ENCODE data around the gene GIGYF2. TPM values are rescaled to one million over a fixed set of nuclear protein-coding genes. Genes with fewer than 3 reads are reported as not detected.

Gene GIGYF2
- total and polyA plus RNA-seq, 8 donors: 56.2 to 76.6 (median 62.4) TPM

DNA sequence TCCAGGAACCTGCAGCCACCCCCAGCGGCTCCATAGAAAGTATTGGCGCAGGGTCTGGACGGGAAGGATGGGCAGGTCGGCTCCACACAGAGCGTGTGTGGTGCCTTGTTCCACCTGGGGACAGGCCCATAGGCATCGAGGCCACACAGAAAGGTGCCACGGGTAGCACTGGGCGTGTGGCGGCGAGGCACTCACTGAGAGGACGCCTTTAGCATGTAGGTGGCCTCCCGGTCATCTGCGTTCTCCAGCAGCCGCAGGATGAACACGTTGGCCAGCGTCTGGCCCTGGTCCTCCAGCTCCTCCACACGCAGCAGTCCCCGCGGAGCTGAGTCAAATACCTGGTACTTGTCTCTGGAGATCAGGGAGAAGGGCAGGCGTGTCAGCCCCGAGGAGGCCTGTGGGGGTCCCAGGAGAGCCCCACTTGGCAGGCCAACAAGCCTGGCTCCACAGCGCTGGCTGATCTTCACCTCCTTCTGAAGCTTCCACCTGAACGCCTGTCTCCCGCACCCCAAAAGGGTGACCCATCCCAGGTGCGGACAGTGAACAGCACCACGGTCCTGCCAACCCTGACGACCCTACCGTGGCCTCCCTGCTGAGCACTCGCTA lies 186.1 kb downstream of the GIGYF2 start:
- H3K27me3 ChIP-seq: peaks cover 0 to 32% of the 10 kb centered on the region in 2 donors
- no peaks in the 10 kb centered on the region for H3K36me3 ChIP-seq
- no peaks in the 10 kb centered on the region for H3K9me3 ChIP-seq
- TF ChIP-seq, protein P1, sequence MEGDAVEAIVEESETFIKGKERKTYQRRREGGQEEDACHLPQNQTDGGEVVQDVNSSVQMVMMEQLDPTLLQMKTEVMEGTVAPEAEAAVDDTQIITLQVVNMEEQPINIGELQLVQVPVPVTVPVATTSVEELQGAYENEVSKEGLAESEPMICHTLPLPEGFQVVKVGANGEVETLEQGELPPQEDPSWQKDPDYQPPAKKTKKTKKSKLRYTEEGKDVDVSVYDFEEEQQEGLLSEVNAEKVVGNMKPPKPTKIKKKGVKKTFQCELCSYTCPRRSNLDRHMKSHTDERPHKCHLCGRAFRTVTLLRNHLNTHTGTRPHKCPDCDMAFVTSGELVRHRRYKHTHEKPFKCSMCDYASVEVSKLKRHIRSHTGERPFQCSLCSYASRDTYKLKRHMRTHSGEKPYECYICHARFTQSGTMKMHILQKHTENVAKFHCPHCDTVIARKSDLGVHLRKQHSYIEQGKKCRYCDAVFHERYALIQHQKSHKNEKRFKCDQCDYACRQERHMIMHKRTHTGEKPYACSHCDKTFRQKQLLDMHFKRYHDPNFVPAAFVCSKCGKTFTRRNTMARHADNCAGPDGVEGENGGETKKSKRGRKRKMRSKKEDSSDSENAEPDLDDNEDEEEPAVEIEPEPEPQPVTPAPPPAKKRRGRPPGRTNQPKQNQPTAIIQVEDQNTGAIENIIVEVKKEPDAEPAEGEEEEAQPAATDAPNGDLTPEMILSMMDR (IDR thresholded peaks at IDR 0.05): no peak
- ATAC-seq: no peak
- DNase-seq: peak in 1 of 4 donors; percentile 25
- no peak overlapping the region for H3K27ac ChIP-seq
- intact Hi-C loops (cut with DNase I): no loop called here
- no peak overlapping the region for H3K4me3 ChIP-seq
- H3K4me1 ChIP-seq: no peaks in the 10 kb centered on the region

DNA sequence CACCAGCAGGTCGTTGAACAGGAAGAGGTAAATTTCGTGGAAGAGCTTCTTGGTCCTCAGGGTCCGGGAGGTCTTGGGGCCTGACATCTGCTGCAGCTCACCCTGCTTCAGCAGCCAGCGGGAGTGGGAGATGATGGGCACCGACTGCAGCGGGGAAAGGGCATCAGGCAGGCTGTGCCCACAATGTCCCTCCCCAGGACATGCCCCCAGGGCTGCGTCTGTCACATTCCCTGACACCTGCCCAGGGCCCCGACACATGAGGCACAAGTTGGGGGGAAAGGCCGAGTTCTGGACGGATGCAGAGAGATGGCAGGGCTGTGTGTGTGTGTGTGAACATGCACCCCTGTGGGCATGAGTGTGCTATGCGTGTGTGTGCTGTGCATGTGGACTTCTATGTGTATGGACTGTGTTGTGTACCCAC lies 186.9 kb downstream of the GIGYF2 start:
- ATAC-seq: no peak
- peak in 1 of 4 donors; percentile 24 for DNase-seq
- Histone ChIP-seq H3K36me3 (no peaks in the 10 kb centered on the region), H3K9me3 (no peaks in the 10 kb centered on the region), H3K27me3 (peaks cover 0 to 34% of the 10 kb centered on the region in 2 donors), H3K4me3 (no peak overlapping the region), H3K4me1 (no peaks in the 10 kb centered on the region), H3K27ac (no peak overlapping the region)
- TF ChIP-seq, protein P1 (IDR thresholded peaks at IDR 0.05): no peak
- intact Hi-C loops (cut with DNase I): no loop called here

DNA sequence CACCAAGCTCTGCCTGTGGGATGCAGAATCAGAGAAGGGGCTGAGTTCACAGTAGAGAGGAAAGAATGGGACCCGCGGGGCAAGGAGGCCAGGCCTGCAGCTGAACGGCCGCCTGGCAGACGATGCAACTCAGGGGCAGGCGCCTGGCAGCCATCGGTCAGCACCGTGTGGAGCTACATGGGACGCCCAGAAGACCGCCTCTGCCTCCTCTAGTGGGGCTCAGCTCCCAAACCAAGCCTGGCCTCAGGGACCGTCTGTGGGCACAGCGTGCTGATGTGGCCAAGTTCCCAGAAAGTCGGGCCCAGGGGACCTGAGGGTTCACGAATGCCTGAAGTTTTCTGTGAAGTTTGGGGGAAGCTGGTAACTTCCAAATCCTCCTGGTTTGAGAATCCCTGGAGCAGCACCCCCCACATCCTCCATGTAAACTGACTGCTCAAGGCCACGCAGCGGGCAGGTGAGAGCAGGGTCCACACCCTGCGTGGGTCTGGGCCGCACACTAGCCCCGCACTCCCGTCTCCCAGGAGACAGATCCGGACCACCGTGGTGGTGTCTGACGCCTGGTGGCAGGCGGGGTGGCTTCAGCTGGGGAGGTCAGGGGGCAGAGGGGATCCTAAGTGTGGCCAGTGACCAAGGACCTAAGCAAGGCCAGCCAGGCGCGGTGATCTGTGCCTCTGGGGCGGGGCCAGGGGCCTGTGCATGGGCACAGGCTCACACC lies 187.6 kb downstream of the GIGYF2 start:
- TF ChIP-seq, protein P1 (IDR thresholded peaks at IDR 0.05): no peak
- no peaks in the 10 kb centered on the region for H3K36me3 ChIP-seq
- DNase-seq (no peak), ATAC-seq (no peak)
- peaks cover 0 to 38% of the 10 kb centered on the region in 2 donors for H3K27me3 ChIP-seq
- no peak overlapping the region for H3K27ac ChIP-seq
- intact Hi-C loops (cut with DNase I): no loop called here
- no peaks in the 10 kb centered on the region for H3K9me3 ChIP-seq
- no peaks in the 10 kb centered on the region for H3K4me1 ChIP-seq
- no peak overlapping the region for H3K4me3 ChIP-seq

DNA sequence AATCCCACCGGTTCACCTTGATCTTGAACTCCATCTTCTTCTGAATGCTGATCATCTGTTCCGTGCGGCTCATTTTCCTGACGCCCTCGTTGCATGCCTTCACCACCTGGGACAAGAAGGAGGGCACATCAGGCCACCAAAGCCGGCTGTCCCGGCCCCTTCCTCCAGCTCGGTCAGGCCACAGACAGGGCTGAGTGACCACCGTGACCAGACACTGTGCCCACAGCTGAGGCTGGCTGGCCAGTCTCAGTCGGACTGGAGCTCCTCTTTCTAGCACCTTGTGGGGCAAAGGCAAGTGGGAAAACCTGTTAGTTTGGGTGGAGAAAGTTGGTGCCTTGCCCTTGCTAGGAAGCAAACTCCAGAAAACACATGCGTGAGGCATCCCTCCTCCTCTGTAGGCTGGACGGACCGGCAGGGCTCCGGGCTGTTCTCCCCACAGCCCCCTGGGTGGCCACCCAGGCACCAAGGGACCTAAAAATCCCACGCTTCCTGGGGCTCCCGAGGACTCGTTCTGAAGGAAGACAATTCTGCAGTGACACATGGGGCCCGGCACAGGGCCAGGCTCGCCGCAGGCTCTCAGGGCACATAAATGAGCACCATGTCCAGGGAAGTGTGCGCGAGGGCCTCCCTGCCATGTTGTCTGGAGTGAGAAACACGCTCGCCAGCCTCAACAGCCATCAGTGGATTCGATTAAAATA lies 188.3 kb downstream of the GIGYF2 start:
- no peaks in the 10 kb centered on the region for H3K4me1 ChIP-seq
- ATAC-seq (no peak), DNase-seq (peak in 2 of 4 donors; percentile 26 to 33)
- H3K9me3 ChIP-seq: no peaks in the 10 kb centered on the region
- no peaks in the 10 kb centered on the region for H3K36me3 ChIP-seq
- H3K4me3 ChIP-seq: no peak overlapping the region
- H3K27ac ChIP-seq: no peak overlapping the region
- H3K27me3 ChIP-seq: peaks cover 0 to 38% of the 10 kb centered on the region in 2 donors
- intact Hi-C loops (cut with DNase I): no loop called here
- TF ChIP-seq, protein P1 (IDR thresholded peaks at IDR 0.05): no peak

DNA sequence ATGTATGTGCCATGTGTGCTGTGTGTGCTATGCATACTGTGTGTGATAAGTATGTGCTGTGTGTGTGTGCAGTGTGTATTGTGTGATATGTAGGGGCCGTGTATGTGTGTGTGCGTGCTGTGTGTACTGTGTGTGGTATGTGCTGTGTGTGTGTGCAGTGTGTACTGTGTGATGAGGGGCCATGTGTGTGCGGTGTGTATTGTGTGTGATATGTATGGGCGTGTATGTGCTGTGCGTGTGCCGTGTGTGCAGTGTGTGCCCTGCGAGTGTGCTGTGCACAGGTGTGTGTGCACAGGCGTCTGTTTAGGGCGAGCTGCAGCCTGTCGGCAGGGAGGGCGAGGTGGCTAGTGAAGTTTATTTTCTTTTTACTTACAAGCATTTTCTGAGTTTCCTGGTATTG lies 189.0 kb downstream of the GIGYF2 start:
- TF ChIP-seq, protein P1 (IDR thresholded peaks at IDR 0.05): no peak
- no peaks in the 10 kb centered on the region for H3K4me1 ChIP-seq
- no peaks in the 10 kb centered on the region for H3K9me3 ChIP-seq
- ATAC-seq (no peak), DNase-seq (peak in 1 of 4 donors; percentile 32)
- H3K36me3 ChIP-seq: no peaks in the 10 kb centered on the region
- H3K27ac ChIP-seq: no peak overlapping the region
- H3K27me3 ChIP-seq: peaks cover 0 to 45% of the 10 kb centered on the region in 2 donors
- intact Hi-C loops (cut with DNase I): no loop called here
- no peak overlapping the region for H3K4me3 ChIP-seq

All from left lung (tissue), 10 donors.